ENCODE data around the gene MAST3. TPM values are rescaled to one million over a fixed set of nuclear protein-coding genes. Genes with fewer than 3 reads are reported as not detected.

The MAST3 gene
- polyA plus RNA-seq, 1 experiment, result 2.8 TPM

GRCh38 chr19:18137242-18137641 is 39.7 kb downstream of the MAST3 start:
- TF ChIP-seq CTCF (IDR thresholded peaks at IDR 0.05; ENCODE audit: insufficient read depth, low read depth, low read length), result no peak

GRCh38 chr19:18137657-18138339 is 40.2 kb downstream of the MAST3 start:
- H3K27me3 ChIP-seq (ENCODE audit: control insufficient read depth, insufficient read depth, low read length), result no peaks in the 10 kb centered on the region
- no peak overlapping the region for H3K4me3 ChIP-seq (ENCODE audit: low read depth, low read length)
- H3K36me3 ChIP-seq (ENCODE audit: control insufficient read depth, insufficient read depth, low read length), result peaks cover 16% of the 10 kb centered on the region
- no peak for TF ChIP-seq CTCF (IDR thresholded peaks at IDR 0.05; ENCODE audit: insufficient read depth, low read depth, low read length)
- DNase-seq (ENCODE audit: low read depth), result no peak
- ChIA-PET CTCF (interaction anchor here (1.0 kb wide), 1 partner anchor 14 kb away, joined by 3 read pairs; no protein-coding TSS in a partner anchor), POLR2A (no interaction called here)

More at GRCh38 chr19:18137242-18137641, 39.7 kb downstream of the MAST3 start:
- Histone ChIP-seq H3K4me3 (ENCODE audit: low read depth, low read length) (no peak overlapping the region), H3K27me3 (ENCODE audit: control insufficient read depth, insufficient read depth, low read length) (no peaks in the 10 kb centered on the region), H3K36me3 (ENCODE audit: control insufficient read depth, insufficient read depth, low read length) (peaks cover 17% of the 10 kb centered on the region)
- CTCF ChIA-PET, result interaction anchor here (1.0 kb wide), 1 partner anchor 14 kb away, joined by 3 read pairs; no protein-coding TSS in a partner anchor
- no peak for DNase-seq (ENCODE audit: low read depth)
- POLR2A ChIA-PET, result no interaction called here

GRCh38 chr19:18140473-18140872 is 42.9 kb downstream of the MAST3 start:
- ChIA-PET POLR2A (no interaction called here), CTCF (interaction anchor here (1.0 to 1.7 kb wide), 2 partner anchors 11 to 117 kb away, joined by 3 to 5 read pairs; no protein-coding TSS in a partner anchor)
- Histone ChIP-seq H3K36me3 (ENCODE audit: control insufficient read depth, insufficient read depth, low read length) (peaks cover 23% of the 10 kb centered on the region), H3K4me3 (ENCODE audit: low read depth, low read length) (no peak overlapping the region), H3K27me3 (ENCODE audit: control insufficient read depth, insufficient read depth, low read length) (no peaks in the 10 kb centered on the region)
- DNase-seq (ENCODE audit: low read depth), result no peak
- TF ChIP-seq CTCF (IDR thresholded peaks at IDR 0.05; ENCODE audit: insufficient read depth, low read depth, low read length), result no peak

- ChIA-PET CTCF (interaction anchor here (0.8 to 1.7 kb wide), 3 partner anchors 11 to 27 kb away, joined by 3 to 5 read pairs (median 4); no protein-coding TSS in a partner anchor), POLR2A (no interaction called here)
- Histone ChIP-seq H3K27me3 (ENCODE audit: control insufficient read depth, insufficient read depth, low read length) (no peaks in the 10 kb centered on the region), H3K36me3 (ENCODE audit: control insufficient read depth, insufficient read depth, low read length) (peaks cover 28% of the 10 kb centered on the region), H3K4me3 (ENCODE audit: low read depth, low read length) (no peak overlapping the region)
- DNase-seq (ENCODE audit: low read depth), result no peak
- no peak for TF ChIP-seq CTCF (IDR thresholded peaks at IDR 0.05; ENCODE audit: insufficient read depth, low read depth, low read length)
These were observed 43.5 kb downstream of the MAST3 start for GRCh38 chr19:18141031-18141430.

GRCh38 chr19:18143902-18144301 is 46.3 kb downstream of the MAST3 start:
- ChIA-PET POLR2A (no interaction called here), CTCF (interaction anchor here (1.8 kb wide), 1 partner anchor 31 kb away, joined by 6 read pairs; no protein-coding TSS in a partner anchor)
- no peaks in the 10 kb centered on the region for H3K27me3 ChIP-seq (ENCODE audit: control insufficient read depth, insufficient read depth, low read length)
- no peak overlapping the region for H3K4me3 ChIP-seq (ENCODE audit: low read depth, low read length)
- DNase-seq (ENCODE audit: low read depth), result no peak
- H3K36me3 ChIP-seq (ENCODE audit: control insufficient read depth, insufficient read depth, low read length), result peaks cover 27% of the 10 kb centered on the region
- no peak for TF ChIP-seq CTCF (IDR thresholded peaks at IDR 0.05; ENCODE audit: insufficient read depth, low read depth, low read length)
